ENCODE results near the gene HTRA1. TPM values are rescaled to one million over a fixed set of nuclear protein-coding genes. Genes with fewer than 3 reads are reported as not detected.

Gene HTRA1
- total and polyA plus RNA-seq, 10 of the 15 experiments (the other 5 are each of a cell fraction or from before 2014, with no cell fraction given), result 0.13 TPM; not detected in 9

DNA sequence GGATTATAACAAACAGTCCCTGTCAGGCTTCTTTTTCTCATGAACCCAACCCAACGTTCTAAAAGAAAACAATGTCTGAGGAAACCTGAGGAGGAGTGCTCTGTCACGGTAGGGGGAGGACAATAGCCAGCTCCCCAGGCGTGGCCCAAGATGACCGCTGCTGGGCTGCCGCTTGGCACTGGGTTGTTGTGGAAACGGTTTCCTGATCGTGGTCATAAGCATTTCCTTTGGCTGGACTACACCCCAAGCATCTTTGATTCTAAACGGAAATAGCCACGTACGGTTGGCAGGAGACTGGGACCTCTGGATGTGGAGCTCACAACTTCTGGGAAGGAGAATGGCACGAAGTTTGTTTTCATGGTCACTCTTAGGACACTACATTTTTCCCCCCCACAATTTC, 68.8 kb downstream of the HTRA1 start (continued):
- TF ChIP-seq, protein P1, sequence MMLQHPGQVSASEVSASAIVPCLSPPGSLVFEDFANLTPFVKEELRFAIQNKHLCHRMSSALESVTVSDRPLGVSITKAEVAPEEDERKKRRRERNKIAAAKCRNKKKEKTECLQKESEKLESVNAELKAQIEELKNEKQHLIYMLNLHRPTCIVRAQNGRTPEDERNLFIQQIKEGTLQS (IDR thresholded peaks at IDR 0.05; ENCODE audit: borderline replicate concordance, extremely low read depth, low read depth, low read length), result no peak
- TF ChIP-seq, protein P2, sequence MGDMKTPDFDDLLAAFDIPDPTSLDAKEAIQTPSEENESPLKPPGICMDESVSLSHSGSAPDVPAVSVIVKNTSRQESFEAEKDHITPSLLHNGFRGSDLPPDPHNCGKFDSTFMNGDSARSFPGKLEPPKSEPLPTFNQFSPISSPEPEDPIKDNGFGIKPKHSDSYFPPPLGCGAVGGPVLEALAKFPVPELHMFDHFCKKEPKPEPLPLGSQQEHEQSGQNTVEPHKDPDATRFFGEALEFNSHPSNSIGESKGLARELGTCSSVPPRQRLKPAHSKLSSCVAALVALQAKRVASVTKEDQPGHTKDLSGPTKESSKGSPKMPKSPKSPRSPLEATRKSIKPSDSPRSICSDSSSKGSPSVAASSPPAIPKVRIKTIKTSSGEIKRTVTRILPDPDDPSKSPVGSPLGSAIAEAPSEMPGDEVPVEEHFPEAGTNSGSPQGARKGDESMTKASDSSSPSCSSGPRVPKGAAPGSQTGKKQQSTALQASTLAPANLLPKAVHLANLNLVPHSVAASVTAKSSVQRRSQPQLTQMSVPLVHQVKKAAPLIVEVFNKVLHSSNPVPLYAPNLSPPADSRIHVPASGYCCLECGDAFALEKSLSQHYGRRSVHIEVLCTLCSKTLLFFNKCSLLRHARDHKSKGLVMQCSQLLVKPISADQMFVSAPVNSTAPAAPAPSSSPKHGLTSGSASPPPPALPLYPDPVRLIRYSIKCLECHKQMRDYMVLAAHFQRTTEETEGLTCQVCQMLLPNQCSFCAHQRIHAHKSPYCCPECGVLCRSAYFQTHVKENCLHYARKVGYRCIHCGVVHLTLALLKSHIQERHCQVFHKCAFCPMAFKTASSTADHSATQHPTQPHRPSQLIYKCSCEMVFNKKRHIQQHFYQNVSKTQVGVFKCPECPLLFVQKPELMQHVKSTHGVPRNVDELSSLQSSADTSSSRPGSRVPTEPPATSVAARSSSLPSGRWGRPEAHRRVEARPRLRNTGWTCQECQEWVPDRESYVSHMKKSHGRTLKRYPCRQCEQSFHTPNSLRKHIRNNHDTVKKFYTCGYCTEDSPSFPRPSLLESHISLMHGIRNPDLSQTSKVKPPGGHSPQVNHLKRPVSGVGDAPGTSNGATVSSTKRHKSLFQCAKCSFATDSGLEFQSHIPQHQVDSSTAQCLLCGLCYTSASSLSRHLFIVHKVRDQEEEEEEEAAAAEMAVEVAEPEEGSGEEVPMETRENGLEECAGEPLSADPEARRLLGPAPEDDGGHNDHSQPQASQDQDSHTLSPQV (IDR thresholded peaks at IDR 0.05), result no peak
- TF ChIP-seq RFX5 (IDR thresholded peaks at IDR 0.05; ENCODE audit: low read depth, low read length) (no peak), NRF1 (conservative IDR thresholded peaks at IDR 0.05; ENCODE audit: low read depth, low read length) (no peak), POLR2AphosphoS2 (IDR thresholded peaks at IDR 0.05; ENCODE audit: low read depth, low read length) (no peak), HCFC1 (IDR thresholded peaks at IDR 0.05; ENCODE audit: low read length) (no peak), ZNF274 (IDR thresholded peaks at IDR 0.05; ENCODE audit: insufficient read depth, insufficient read length) (no peak), HDAC6 (IDR thresholded peaks at IDR 0.05; ENCODE audit: unreplicated experiment) (no peak), KAT2A (conservative IDR thresholded peaks at IDR 0.05; ENCODE audit: control insufficient read depth, low read depth, low read length) (no peak), TAF1 (IDR thresholded peaks at IDR 0.05; ENCODE audit: borderline replicate concordance, low read depth, low read length) (no peak), YY1 (IDR thresholded peaks at IDR 0.05; ENCODE audit: low read depth, low read length) (no peak)
- TF ChIP-seq, protein P3, sequence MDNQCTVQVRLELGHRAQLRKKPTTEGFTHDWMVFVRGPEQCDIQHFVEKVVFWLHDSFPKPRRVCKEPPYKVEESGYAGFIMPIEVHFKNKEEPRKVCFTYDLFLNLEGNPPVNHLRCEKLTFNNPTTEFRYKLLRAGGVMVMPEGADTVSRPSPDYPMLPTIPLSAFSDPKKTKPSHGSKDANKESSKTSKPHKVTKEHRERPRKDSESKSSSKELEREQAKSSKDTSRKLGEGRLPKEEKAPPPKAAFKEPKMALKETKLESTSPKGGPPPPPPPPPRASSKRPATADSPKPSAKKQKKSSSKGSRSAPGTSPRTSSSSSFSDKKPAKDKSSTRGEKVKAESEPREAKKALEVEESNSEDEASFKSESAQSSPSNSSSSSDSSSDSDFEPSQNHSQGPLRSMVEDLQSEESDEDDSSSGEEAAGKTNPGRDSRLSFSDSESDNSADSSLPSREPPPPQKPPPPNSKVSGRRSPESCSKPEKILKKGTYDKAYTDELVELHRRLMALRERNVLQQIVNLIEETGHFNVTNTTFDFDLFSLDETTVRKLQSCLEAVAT (IDR thresholded peaks at IDR 0.05), result no peak

Data from GM12878 (cell line).